Measurements from ENCODE around the gene NPHP3.

DNA sequence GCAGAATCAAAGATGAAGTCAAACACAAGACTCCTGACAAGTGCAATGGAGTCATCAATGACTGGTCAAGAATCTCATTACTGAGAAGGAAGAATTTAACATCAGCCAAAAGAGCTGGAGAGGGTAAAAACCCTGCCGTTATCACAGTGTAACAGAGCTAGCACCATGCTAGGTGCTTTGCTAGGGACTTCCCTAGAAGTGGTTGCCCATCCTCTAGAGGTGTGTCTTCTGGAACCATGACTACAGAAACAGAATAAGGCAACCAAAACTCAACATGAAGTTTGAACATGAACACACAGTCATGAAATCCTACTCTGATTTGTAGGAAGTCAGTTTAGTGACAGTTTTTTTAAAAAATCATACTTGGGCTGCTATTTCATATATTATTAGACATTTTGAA is 72.1 kb downstream of the NPHP3 start:
- TF ChIP-seq, protein P1, sequence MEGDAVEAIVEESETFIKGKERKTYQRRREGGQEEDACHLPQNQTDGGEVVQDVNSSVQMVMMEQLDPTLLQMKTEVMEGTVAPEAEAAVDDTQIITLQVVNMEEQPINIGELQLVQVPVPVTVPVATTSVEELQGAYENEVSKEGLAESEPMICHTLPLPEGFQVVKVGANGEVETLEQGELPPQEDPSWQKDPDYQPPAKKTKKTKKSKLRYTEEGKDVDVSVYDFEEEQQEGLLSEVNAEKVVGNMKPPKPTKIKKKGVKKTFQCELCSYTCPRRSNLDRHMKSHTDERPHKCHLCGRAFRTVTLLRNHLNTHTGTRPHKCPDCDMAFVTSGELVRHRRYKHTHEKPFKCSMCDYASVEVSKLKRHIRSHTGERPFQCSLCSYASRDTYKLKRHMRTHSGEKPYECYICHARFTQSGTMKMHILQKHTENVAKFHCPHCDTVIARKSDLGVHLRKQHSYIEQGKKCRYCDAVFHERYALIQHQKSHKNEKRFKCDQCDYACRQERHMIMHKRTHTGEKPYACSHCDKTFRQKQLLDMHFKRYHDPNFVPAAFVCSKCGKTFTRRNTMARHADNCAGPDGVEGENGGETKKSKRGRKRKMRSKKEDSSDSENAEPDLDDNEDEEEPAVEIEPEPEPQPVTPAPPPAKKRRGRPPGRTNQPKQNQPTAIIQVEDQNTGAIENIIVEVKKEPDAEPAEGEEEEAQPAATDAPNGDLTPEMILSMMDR (IDR thresholded peaks at IDR 0.05; ENCODE audit: low read depth, low read length, missing input control), result no peak
- TF ChIP-seq, protein P2, sequence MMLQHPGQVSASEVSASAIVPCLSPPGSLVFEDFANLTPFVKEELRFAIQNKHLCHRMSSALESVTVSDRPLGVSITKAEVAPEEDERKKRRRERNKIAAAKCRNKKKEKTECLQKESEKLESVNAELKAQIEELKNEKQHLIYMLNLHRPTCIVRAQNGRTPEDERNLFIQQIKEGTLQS (IDR thresholded peaks at IDR 0.05), result no peak
- TF ChIP-seq TAF1 (conservative IDR thresholded peaks at IDR 0.05) (no peak), SP1 (IDR thresholded peaks at IDR 0.05) (no peak)
- TF ChIP-seq, protein P3, sequence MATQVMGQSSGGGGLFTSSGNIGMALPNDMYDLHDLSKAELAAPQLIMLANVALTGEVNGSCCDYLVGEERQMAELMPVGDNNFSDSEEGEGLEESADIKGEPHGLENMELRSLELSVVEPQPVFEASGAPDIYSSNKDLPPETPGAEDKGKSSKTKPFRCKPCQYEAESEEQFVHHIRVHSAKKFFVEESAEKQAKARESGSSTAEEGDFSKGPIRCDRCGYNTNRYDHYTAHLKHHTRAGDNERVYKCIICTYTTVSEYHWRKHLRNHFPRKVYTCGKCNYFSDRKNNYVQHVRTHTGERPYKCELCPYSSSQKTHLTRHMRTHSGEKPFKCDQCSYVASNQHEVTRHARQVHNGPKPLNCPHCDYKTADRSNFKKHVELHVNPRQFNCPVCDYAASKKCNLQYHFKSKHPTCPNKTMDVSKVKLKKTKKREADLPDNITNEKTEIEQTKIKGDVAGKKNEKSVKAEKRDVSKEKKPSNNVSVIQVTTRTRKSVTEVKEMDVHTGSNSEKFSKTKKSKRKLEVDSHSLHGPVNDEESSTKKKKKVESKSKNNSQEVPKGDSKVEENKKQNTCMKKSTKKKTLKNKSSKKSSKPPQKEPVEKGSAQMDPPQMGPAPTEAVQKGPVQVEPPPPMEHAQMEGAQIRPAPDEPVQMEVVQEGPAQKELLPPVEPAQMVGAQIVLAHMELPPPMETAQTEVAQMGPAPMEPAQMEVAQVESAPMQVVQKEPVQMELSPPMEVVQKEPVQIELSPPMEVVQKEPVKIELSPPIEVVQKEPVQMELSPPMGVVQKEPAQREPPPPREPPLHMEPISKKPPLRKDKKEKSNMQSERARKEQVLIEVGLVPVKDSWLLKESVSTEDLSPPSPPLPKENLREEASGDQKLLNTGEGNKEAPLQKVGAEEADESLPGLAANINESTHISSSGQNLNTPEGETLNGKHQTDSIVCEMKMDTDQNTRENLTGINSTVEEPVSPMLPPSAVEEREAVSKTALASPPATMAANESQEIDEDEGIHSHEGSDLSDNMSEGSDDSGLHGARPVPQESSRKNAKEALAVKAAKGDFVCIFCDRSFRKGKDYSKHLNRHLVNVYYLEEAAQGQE (IDR thresholded peaks at IDR 0.05), result no peak

Measured in liver (tissue), 3 donors.